GM12878 (cell line): ENCODE data around the gene WWC2.

Source experiments
- CHD2 ChIP-seq: IDR thresholded peaks from 2 replicates; pipeline ENCODE4 v1.6.1; 2011; ENCODE audit warnings: low read depth, low read length, improper control_type of control experiment, borderline replicate concordance
- EP300 ChIP-seq, 2 experiments: fragments of 150-350 bp in 1 of 2; IDR thresholded peaks; 2 replicates each; pipeline ENCODE4 v1.6.1; 2011 to 2012; ENCODE audit warnings: low read depth in 2 of 2, low read length in 2 of 2, borderline replicate concordance in 1 of 2, improper control_type of control experiment in 1 of 2, inconsistent platforms in 1 of 2; ENCODE audit not compliant: control insufficient read depth in 1 of 2
- FOXM1 ChIP-seq: IDR thresholded peaks from 2 replicates; pipeline ENCODE4 v1.6.1; 2012; ENCODE audit warnings: low read depth, mild to moderate bottlenecking, inconsistent platforms, low read length, moderate library complexity
- POLR2AphosphoS5 ChIP-seq: IDR thresholded peaks from 2 replicates; pipeline ENCODE4 v1.6.1; 2011; ENCODE audit warnings: mild to moderate bottlenecking, low read length, inconsistent platforms
- TF ChIP-seq, protein P1 (sequence below): IDR thresholded peaks from 2 replicates; pipeline ENCODE4 v1.6.1; 2011; ENCODE audit warnings: mild to moderate bottlenecking, low read depth, low read length, moderate library complexity; ENCODE audit not compliant: insufficient replicate concordance
- TF ChIP-seq, protein P2 (sequence below): IDR thresholded peaks from 2 replicates; pipeline ENCODE4 v1.6.1; 2012; ENCODE audit warnings: low read depth, low read length, improper control_type of control experiment
- TF ChIP-seq, protein P3 (sequence below): IDR thresholded peaks from 2 replicates; pipeline ENCODE4 v1.6.1; 2012; ENCODE audit warnings: mild to moderate bottlenecking, low read depth, low read length
- TF ChIP-seq, protein P4 (sequence below): fragments of 450-650 bp; IDR thresholded peaks from 2 replicates; pipeline ENCODE4 v1.6.1; 2017; ENCODE audit warnings: low read depth, mild to moderate bottlenecking, moderate library complexity

DNA sequence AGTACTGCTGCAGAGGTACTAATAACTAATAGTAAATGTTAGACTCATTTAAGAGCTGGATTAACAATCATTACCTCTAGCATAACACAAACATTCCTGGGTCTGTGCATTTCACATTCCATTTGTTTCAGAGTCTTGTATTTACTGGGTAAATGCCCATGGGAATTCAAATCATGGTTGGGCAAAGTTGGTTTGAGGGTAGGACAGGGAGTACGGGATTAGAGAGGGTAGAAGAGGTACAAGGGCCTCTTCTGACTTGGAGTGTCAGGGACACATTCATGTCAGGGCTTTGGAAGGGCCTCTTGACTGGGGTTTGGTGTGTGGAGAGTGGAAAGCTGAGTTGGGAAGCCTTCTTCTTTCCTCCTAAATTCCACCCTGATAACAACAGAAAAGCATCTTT lies 65.9 kb downstream of the WWC2 start:
- TF ChIP-seq, protein P1, sequence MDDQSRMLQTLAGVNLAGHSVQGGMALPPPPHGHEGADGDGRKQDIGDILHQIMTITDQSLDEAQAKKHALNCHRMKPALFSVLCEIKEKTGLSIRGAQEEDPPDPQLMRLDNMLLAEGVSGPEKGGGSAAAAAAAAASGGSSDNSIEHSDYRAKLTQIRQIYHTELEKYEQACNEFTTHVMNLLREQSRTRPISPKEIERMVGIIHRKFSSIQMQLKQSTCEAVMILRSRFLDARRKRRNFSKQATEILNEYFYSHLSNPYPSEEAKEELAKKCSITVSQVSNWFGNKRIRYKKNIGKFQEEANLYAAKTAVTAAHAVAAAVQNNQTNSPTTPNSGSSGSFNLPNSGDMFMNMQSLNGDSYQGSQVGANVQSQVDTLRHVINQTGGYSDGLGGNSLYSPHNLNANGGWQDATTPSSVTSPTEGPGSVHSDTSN: no peak
- TF ChIP-seq, protein P2, sequence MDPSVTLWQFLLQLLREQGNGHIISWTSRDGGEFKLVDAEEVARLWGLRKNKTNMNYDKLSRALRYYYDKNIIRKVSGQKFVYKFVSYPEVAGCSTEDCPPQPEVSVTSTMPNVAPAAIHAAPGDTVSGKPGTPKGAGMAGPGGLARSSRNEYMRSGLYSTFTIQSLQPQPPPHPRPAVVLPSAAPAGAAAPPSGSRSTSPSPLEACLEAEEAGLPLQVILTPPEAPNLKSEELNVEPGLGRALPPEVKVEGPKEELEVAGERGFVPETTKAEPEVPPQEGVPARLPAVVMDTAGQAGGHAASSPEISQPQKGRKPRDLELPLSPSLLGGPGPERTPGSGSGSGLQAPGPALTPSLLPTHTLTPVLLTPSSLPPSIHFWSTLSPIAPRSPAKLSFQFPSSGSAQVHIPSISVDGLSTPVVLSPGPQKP: no peak
- TF ChIP-seq CHD2 (no peak), FOXM1 (no peak), POLR2AphosphoS5 (no peak), EP300 (IDR thresholded peaks at IDR 0.05; ENCODE audit: borderline replicate concordance in 1 of 2, control insufficient read depth in 1 of 2, low read depth in 2 of 2, low read length in 2 of 2) (no peak)
- TF ChIP-seq, protein P3, sequence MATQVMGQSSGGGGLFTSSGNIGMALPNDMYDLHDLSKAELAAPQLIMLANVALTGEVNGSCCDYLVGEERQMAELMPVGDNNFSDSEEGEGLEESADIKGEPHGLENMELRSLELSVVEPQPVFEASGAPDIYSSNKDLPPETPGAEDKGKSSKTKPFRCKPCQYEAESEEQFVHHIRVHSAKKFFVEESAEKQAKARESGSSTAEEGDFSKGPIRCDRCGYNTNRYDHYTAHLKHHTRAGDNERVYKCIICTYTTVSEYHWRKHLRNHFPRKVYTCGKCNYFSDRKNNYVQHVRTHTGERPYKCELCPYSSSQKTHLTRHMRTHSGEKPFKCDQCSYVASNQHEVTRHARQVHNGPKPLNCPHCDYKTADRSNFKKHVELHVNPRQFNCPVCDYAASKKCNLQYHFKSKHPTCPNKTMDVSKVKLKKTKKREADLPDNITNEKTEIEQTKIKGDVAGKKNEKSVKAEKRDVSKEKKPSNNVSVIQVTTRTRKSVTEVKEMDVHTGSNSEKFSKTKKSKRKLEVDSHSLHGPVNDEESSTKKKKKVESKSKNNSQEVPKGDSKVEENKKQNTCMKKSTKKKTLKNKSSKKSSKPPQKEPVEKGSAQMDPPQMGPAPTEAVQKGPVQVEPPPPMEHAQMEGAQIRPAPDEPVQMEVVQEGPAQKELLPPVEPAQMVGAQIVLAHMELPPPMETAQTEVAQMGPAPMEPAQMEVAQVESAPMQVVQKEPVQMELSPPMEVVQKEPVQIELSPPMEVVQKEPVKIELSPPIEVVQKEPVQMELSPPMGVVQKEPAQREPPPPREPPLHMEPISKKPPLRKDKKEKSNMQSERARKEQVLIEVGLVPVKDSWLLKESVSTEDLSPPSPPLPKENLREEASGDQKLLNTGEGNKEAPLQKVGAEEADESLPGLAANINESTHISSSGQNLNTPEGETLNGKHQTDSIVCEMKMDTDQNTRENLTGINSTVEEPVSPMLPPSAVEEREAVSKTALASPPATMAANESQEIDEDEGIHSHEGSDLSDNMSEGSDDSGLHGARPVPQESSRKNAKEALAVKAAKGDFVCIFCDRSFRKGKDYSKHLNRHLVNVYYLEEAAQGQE: no peak
- TF ChIP-seq, protein P4, sequence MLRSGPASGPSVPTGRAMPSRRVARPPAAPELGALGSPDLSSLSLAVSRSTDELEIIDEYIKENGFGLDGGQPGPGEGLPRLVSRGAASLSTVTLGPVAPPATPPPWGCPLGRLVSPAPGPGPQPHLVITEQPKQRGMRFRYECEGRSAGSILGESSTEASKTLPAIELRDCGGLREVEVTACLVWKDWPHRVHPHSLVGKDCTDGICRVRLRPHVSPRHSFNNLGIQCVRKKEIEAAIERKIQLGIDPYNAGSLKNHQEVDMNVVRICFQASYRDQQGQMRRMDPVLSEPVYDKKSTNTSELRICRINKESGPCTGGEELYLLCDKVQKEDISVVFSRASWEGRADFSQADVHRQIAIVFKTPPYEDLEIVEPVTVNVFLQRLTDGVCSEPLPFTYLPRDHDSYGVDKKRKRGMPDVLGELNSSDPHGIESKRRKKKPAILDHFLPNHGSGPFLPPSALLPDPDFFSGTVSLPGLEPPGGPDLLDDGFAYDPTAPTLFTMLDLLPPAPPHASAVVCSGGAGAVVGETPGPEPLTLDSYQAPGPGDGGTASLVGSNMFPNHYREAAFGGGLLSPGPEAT: no peak
